Subcutaneous abdominal adipose tissue (tissue), 5 donors: ENCODE measurements around the gene NAV1.
"Not testable (repeated sequence)": the region's sequence is repeated elsewhere in the genome, so short reads cannot be mapped to it uniquely, and the experiment has no call there.

ENCODE experiments used
- H3K27ac ChIP-seq: one replicate; pipeline ENCODE4 v1.7.0; 2013; ENCODE audit warnings: low read depth, mild to moderate bottlenecking, inconsistent platforms, low read length, moderate library complexity
- H3K27me3 ChIP-seq, 5 donors: one replicate each; pipeline ENCODE4 v1.7.0; 2013; ENCODE audit warnings: low read length in 5 of 5, inconsistent platforms in 1 of 5; ENCODE audit not compliant: control insufficient read depth in 5 of 5, insufficient read depth in 4 of 5
- H3K36me3 ChIP-seq, 5 donors: one replicate each; pipeline ENCODE4 v1.7.0; 2013; ENCODE audit warnings: low read length in 5 of 5; ENCODE audit not compliant: control insufficient read depth in 5 of 5, insufficient read depth in 5 of 5
- H3K4me1 ChIP-seq, 5 donors: one replicate each; pipeline ENCODE4 v1.7.0; 2013; ENCODE audit warnings: low read length in 5 of 5, mild to moderate bottlenecking in 3 of 5, moderate library complexity in 1 of 5; ENCODE audit not compliant: control insufficient read depth in 5 of 5, insufficient read depth in 5 of 5
- H3K4me3 ChIP-seq, 5 donors: one replicate each; pipeline ENCODE4 v1.7.0; 2013; ENCODE audit warnings: low read length in 5 of 5, low read depth in 1 of 5
- H3K9ac ChIP-seq, 5 donors: one replicate each; pipeline ENCODE4 v1.7.0; 2013; ENCODE audit warnings: low read length in 5 of 5, mild to moderate bottlenecking in 4 of 5, moderate library complexity in 3 of 5
- H3K9me3 ChIP-seq, 5 donors: one replicate each; pipeline ENCODE4 v1.7.0; 2013; ENCODE audit warnings: low read length in 5 of 5; ENCODE audit not compliant: control insufficient read depth in 5 of 5
- donor health status: healthy.
- donor health status: healthy.
- donor health status: healthy.
- donor health status: healthy.
- donor health status: healthy.

The NAV1 gene

DNA sequence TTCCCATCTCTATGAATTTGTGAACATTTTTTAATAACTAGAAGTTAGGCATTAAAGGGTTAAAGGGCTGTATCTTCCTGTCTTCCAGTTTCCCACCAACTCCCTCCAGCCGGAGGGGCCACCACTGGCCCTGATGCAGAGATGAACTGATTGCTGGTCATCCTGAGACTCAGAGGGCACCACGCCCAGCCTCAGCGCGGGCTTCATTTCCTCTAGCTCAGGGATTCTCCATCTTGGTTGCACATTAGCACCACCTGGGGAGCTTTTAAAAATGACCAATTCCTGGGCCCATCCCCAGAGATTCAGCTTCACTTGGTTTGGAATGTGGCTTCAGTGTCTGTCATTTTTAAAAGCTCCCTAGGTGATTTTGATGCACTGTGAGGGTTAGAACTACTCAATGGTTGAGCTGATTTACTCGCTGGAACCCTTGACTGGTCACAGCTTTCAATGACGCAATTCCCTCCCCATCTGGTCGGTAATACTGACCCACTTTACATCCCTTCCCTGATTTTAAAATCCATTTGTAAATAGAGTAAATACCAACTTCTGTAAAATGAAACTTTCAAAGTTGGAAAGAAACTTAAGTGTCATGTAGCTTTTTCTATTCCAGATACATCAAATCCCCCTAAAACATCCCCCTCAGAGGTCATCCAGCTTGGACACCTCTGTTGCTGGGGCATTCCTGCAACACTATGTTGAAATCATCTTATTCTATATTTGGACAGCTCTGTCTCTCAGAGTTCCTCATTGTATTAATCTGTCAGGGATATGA lies 5.1 kb downstream of the NAV1 start:
- Histone ChIP-seq H3K4me3 (no peak overlapping the region), H3K27ac (no peak overlapping the region), H3K4me1 (peaks cover 0 to 64% (median 20%) of the 10 kb centered on the region in 5 donors), H3K27me3 (peaks cover 0 to 7% (median 4%) of the 10 kb centered on the region in 5 donors), H3K9ac (peak overlapping the region in 1 of 5 donors; percentile 24), H3K9me3 (no peaks in the 10 kb centered on the region), H3K36me3 (no peaks in the 10 kb centered on the region)

GRCh38 chr1:201544710-201545109 lies 5.8 kb downstream of the NAV1 start:
- Histone ChIP-seq H3K27me3 (peaks cover 0 to 3% (median 0%) of the 10 kb centered on the region in 5 donors), H3K9ac (no peak overlapping the region), H3K27ac (no peak overlapping the region), H3K4me3 (no peak overlapping the region), H3K4me1 (peaks cover 0 to 60% (median 15%) of the 10 kb centered on the region in 5 donors), H3K9me3 (no peaks in the 10 kb centered on the region), H3K36me3 (no peaks in the 10 kb centered on the region)

DNA sequence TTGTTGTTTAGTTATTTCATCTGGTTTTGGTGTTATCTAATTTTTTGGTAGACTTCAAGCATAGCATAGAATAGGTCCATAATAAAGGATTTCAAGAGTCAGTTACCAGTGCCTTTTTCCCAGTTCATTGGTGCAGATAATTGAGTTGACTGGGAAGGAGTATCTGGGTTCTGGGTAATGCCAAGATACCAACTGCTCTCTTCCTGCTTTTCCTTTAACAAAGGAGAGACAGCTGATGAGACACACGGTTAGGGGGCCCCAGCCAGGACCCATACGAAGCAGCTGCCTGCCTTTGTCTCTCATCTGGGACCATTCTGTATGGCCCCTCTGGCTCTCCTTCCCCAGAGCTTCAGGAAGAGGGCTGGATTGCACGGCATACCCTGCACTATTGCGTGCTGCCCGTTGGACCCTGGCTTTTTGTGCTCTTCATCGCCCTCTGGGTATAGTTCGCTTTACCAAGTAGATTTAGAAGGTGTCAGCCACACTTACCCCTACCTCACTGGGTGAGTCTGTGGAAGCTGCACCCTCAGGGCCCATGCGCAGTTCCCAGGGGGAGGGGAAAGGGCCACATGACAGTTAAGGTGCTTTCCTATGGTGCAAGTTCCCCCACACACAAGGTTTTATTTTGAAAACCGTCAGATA lies 7.0 kb downstream of the NAV1 start:
- Histone ChIP-seq H3K36me3 (no peaks in the 10 kb centered on the region), H3K27me3 (no peaks in the 10 kb centered on the region)

GRCh38 chr1:201549522-201549921 lies 10.6 kb downstream of the NAV1 start:
- not testable (repeated sequence) for H3K27me3 ChIP-seq, H3K4me3 ChIP-seq, H3K36me3 ChIP-seq, H3K9ac ChIP-seq, H3K9me3 ChIP-seq, H3K27ac ChIP-seq
- H3K4me1 ChIP-seq = peaks cover 0 to 47% (median 18%) of the 10 kb centered on the region in 5 donors

More for the DNA sequence above, 7.0 kb downstream of the NAV1 start:
- Histone ChIP-seq H3K27ac (no peak overlapping the region), H3K4me3 (no peak overlapping the region), H3K9ac (no peak overlapping the region), H3K4me1 (peaks cover 0 to 49% (median 14%) of the 10 kb centered on the region in 5 donors), H3K9me3 (no peaks in the 10 kb centered on the region)

DNA sequence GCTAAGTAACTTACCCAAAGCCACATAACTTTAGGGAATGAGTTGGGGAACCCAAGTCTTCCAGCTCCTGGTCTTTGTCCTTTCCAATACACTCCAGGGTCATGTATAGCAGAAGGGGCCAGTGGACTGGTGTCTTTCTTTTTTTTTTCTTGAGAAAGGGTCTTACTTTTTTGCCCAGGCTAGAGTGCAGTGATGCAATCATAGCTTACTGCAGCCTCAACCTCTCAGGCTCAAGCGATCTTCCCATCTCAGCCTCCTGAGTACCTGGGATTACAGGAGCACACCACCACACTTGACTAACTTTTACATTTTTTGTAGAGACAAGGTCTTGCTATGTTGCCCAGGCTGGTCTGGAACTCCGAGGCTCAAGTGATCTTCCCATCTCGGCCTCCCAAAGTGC lies 12.2 kb downstream of the NAV1 start:
- no peaks in the 10 kb centered on the region for H3K27me3 ChIP-seq
- H3K27ac ChIP-seq = no peak overlapping the region
- H3K9me3 ChIP-seq = no peaks in the 10 kb centered on the region
- H3K4me3 ChIP-seq = no peak overlapping the region
- H3K36me3 ChIP-seq = no peaks in the 10 kb centered on the region
- no peak overlapping the region for H3K9ac ChIP-seq
- H3K4me1 ChIP-seq = peaks cover 0 to 50% (median 16%) of the 10 kb centered on the region in 5 donors

- Histone ChIP-seq H3K36me3 (no peaks in the 10 kb centered on the region), H3K27ac (peak overlapping the region; percentile 82), H3K4me1 (peaks cover 0 to 59% (median 24%) of the 10 kb centered on the region in 5 donors), H3K27me3 (no peaks in the 10 kb centered on the region), H3K4me3 (no peak overlapping the region), H3K9me3 (no peaks in the 10 kb centered on the region), H3K9ac (no peak overlapping the region)
These were observed 13.2 kb downstream of the NAV1 start for GRCh38 chr1:201551877-201552731.

GRCh38 chr1:201552941-201553351 lies 14.0 kb downstream of the NAV1 start:
- Histone ChIP-seq H3K4me1 (peaks cover 3 to 67% (median 32%) of the 10 kb centered on the region in 5 donors), H3K27ac (peak overlapping the region; percentile 82), H3K36me3 (no peaks in the 10 kb centered on the region), H3K27me3 (no peaks in the 10 kb centered on the region), H3K9ac (peak overlapping the region in 1 of 5 donors; percentile 19), H3K9me3 (no peaks in the 10 kb centered on the region), H3K4me3 (no peak overlapping the region)

- no peak overlapping the region for H3K4me3 ChIP-seq
- H3K36me3 ChIP-seq = no peaks in the 10 kb centered on the region
- peaks cover 3 to 70% (median 35%) of the 10 kb centered on the region in 5 donors for H3K4me1 ChIP-seq
- H3K27ac ChIP-seq = peak overlapping the region; percentile 82
- H3K27me3 ChIP-seq = no peaks in the 10 kb centered on the region
- H3K9me3 ChIP-seq = no peaks in the 10 kb centered on the region
- peak overlapping the region in 1 of 5 donors; percentile 19 for H3K9ac ChIP-seq
These were observed 14.7 kb downstream of the NAV1 start for GRCh38 chr1:201553496-201554189.

- H3K9ac ChIP-seq = no peak overlapping the region
- no peak overlapping the region for H3K4me3 ChIP-seq
- no peaks in the 10 kb centered on the region for H3K27me3 ChIP-seq
- H3K36me3 ChIP-seq = no peaks in the 10 kb centered on the region
- peaks cover 4 to 74% (median 35%) of the 10 kb centered on the region in 5 donors for H3K4me1 ChIP-seq
- H3K27ac ChIP-seq = peak overlapping the region; percentile 82
- H3K9me3 ChIP-seq = no peaks in the 10 kb centered on the region
These were observed 15.3 kb downstream of the NAV1 start for GRCh38 chr1:201554190-201554600.
